ENCODE measurements around the gene APOBEC3G.
A peak's percentile ranks its signal among the peaks of the same experiment; 100 is the strongest.

The APOBEC3G gene

DNA sequence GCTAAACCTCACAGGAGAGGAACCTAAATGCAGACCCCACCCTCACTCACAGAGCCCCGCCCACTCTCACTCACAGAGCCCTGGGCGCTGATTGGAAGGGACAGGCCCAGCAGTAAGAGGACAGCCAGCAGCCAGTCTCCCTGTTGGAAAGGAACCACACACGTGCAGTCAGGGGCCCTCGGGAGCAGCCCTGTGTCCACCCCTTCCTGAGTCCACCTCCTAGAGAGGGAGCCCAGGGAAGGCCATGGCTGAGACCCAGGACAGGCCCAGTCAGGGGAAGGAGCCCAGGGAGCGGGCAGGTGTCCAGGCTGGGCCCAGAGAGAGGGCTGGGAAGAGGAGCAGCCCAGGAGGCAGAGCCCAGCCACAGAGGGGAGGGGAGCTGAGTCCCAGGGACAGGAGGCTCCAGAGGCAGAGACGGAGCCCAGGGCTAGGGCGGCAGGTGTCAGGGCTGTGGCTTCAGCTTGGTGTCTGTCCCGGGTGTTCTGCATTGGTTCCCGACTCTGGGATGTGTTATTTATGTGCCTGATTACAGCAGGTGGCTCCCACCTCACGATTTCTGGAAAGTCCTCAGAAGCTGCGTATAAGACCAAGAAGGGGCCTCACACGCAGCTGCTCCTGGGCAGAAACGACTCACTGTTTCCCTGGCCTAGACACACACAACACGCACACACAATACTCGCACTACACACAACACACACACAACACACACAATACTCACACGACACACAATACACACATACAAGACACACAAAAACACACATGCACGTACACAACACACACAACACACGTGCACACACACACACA lies 11.0 kb downstream of the APOBEC3G start:
- no peak for TF ChIP-seq CTCF (IDR thresholded peaks at IDR 0.05; ENCODE audit: control extremely low read depth, extremely low read depth, low read depth, missing control alignments)
- ChIA-PET POLR2A (interaction anchor here (0.5 to 0.6 kb wide), 3 partner anchors 62 to 1413 kb away, joined by 3 to 4 read pairs (median 3); partner anchors contain the start of gene LGALS1), CTCF (interaction anchor here (1.0 to 1.6 kb wide), 3 partner anchors 20 to 85 kb away, joined by 3 to 4 read pairs (median 3); no protein-coding TSS in a partner anchor)
- DNase-seq (ENCODE audit: extremely low spot score), result no peak

DNA sequence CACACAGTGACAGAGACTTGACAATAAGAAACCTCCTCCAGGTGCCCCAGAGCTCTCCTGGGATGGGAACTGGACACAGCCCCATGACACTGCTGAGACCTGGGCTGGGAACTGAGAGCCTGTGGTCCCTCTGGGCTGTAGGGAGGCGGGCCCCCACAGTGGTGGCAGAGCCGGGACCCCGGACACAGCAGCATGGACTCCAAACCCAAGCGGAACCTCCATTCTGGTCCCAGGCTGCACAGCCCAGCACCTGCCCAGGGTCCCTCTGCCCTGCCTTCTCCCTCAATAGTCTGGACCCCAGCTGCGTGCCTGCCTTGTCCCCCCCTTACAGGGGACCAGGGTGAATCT lies 11.6 kb downstream of the APOBEC3G start:
- TF ChIP-seq CTCF (IDR thresholded peaks at IDR 0.05; ENCODE audit: control extremely low read depth, extremely low read depth, low read depth, missing control alignments), result no peak
- no peak for DNase-seq (ENCODE audit: extremely low spot score)
- ChIA-PET CTCF (interaction anchor here (0.7 to 1.6 kb wide), 4 partner anchors 21 to 353 kb away, joined by 3 to 4 read pairs (median 4); no protein-coding TSS in a partner anchor), POLR2A (interaction anchor here (0.6 kb wide), 2 partner anchors 62 to 393 kb away, joined by 3 to 4 read pairs; no protein-coding TSS in a partner anchor)

DNA sequence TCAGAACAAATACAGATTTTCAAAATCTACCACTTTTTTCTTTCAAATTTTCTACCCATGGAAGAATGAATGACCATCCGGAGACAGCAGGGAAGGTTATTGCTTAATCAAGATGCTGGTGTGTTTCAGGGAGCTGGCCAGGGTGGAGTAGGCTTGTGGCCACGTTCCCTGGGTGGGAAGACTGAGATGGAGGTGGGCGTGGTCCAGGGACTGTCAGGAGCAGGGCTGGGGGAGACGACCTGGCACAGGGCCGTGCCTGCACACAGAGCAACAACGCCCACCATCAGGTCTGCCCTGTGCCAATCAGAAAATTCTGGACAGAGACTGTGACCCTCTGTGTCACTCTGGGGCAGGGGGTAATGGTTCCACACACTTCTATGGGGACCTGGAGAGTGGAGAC lies 12.9 kb downstream of the APOBEC3G start:
- DNase-seq (ENCODE audit: extremely low spot score), result no peak
- no peak for TF ChIP-seq CTCF (IDR thresholded peaks at IDR 0.05; ENCODE audit: control extremely low read depth, extremely low read depth, low read depth, missing control alignments)
- ChIA-PET CTCF (interaction anchor here (1.6 kb wide), 1 partner anchor 22 kb away, joined by 4 read pairs; no protein-coding TSS in a partner anchor), POLR2A (no interaction called here)

GRCh38 chr22:39090426-39091064 lies 13.5 kb downstream of the APOBEC3G start:
- TF ChIP-seq CTCF (IDR thresholded peaks at IDR 0.05; ENCODE audit: control extremely low read depth, extremely low read depth, low read depth, missing control alignments), result no peak
- ChIA-PET POLR2A (interaction anchor here (0.6 kb wide), 1 partner anchor 217 kb away, joined by 3 read pairs; no protein-coding TSS in a partner anchor), CTCF (interaction anchor here (1.0 kb wide), 1 partner anchor 87 kb away, joined by 4 read pairs; no protein-coding TSS in a partner anchor)
- peak; percentile 41 for DNase-seq (ENCODE audit: extremely low spot score)

- CTCF ChIA-PET, result interaction anchor here (1.0 to 1.4 kb wide), 2 partner anchors 12 to 88 kb away, joined by 3 to 4 read pairs; no protein-coding TSS in a partner anchor
- no peak for TF ChIP-seq CTCF (IDR thresholded peaks at IDR 0.05; ENCODE audit: control extremely low read depth, extremely low read depth, low read depth, missing control alignments)
- DNase-seq (ENCODE audit: extremely low spot score), result no peak
- POLR2A ChIA-PET, result interaction anchor here (0.6 kb wide), 1 partner anchor 218 kb away, joined by 3 read pairs; no protein-coding TSS in a partner anchor
These were observed 14.3 kb downstream of the APOBEC3G start for GRCh38 chr22:39091126-39092081.

Measured in GM10248 (cell line).